ENCODE measurements around the gene RHOF.

DNA sequence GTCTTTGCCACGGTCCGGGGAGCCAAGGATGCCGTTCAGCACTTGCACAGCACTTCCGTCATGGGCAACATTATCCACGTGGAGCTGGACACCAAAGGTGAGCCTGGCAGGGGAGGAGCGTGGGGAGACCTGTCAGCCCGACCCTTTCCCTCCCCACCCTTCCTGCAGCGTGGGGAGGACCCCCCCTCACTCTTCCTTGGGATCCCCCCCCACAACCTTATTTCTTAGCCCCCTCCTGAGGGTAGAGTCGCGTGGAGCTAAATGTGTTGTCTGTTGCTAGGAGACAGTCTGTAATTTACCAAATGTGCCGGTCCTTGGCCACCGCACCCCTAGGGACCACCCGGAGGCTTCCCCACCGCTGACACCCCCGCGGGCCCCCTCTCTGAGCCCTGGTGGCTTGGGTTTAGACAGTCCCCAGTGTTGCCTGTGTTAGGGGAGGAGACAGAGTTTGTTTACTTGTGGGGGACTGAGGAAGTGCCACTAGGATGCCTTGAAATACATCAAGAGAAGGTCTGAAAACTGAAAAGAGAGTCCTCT lies 12.6 kb upstream of the RHOF start:
- TF ChIP-seq, protein P1, sequence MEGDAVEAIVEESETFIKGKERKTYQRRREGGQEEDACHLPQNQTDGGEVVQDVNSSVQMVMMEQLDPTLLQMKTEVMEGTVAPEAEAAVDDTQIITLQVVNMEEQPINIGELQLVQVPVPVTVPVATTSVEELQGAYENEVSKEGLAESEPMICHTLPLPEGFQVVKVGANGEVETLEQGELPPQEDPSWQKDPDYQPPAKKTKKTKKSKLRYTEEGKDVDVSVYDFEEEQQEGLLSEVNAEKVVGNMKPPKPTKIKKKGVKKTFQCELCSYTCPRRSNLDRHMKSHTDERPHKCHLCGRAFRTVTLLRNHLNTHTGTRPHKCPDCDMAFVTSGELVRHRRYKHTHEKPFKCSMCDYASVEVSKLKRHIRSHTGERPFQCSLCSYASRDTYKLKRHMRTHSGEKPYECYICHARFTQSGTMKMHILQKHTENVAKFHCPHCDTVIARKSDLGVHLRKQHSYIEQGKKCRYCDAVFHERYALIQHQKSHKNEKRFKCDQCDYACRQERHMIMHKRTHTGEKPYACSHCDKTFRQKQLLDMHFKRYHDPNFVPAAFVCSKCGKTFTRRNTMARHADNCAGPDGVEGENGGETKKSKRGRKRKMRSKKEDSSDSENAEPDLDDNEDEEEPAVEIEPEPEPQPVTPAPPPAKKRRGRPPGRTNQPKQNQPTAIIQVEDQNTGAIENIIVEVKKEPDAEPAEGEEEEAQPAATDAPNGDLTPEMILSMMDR (IDR thresholded peaks at IDR 0.05): no peak
- TF ChIP-seq POLR2A (IDR thresholded peaks at IDR 0.05): no peak

Data from esophagus squamous epithelium (tissue), 4 donors.